HEK293 (cell line): ENCODE data around the gene GREM2.

Source experiments
- CTCF ChIA-PET: fragments of 350-600 bp; formaldehyde crosslinking; extraction: SDS; loops from one replicate; lab custom pipeline; 2021; ENCODE audit warnings: antibody characterized with exemption; lab: Yijun Ruan, JAX
- POLR2A ChIA-PET: fragments of 300-600 bp; formaldehyde crosslinking; extraction: SDS; loops from one replicate; lab custom pipeline; 2020; ENCODE audit warnings: antibody characterized with exemption, inconsistent platforms; lab: Yijun Ruan, JAX
- H3K27ac ChIP-seq: fragments of 200-500 bp; sonication (Bioruptor generic); 2 replicates; pipeline ENCODE4 v1.5.1; 2014; ENCODE audit warnings: low read depth, low read length, control low read depth, inconsistent platforms; ENCODE audit errors: extremely low read depth
- H3K36me3 ChIP-seq, 2 experiments: fragments of 200-500 bp in 1 of 2; sonication (Bioruptor generic) in 1 of 2; 1 replicate in 1 of 2; 2 replicates in 1 of 2; pipeline ENCODE4 v1.5.1; 2014 to 2017; ENCODE audit warnings: inconsistent platforms in 2 of 2, low read length in 2 of 2; ENCODE audit not compliant: control insufficient read depth in 2 of 2, insufficient read depth in 1 of 2
- H3K4me1 ChIP-seq: fragments of 200-500 bp; sonication (Bioruptor generic); 2 replicates; pipeline ENCODE4 v1.5.1; 2014; ENCODE audit warnings: mild to moderate bottlenecking, low read length, inconsistent platforms; ENCODE audit not compliant: control insufficient read depth, insufficient read depth
- H3K4me3 ChIP-seq: 2 replicates; pipeline ENCODE4 v1.5.1; 2011; ENCODE audit warnings: low read depth, mild to moderate bottlenecking, control low read depth, low read length, moderate library complexity
- H3K9me3 ChIP-seq: fragments of 200-500 bp; sonication (Bioruptor generic); 2 replicates; pipeline ENCODE4 v1.5.1; 2014; ENCODE audit warnings: low read depth, low read length, inconsistent platforms; ENCODE audit not compliant: control insufficient read depth, insufficient read depth
- BCL11B ChIP-seq: fragments of 450-650 bp; formaldehyde crosslinking; IDR thresholded peaks from 2 replicates; pipeline ENCODE4 v1.5.1; 2016; ENCODE audit warnings: low read depth, missing biosample characterization, missing genetic modification characterization
- FEZF1 ChIP-seq: fragments of 450-650 bp; formaldehyde crosslinking; IDR thresholded peaks from 2 replicates; pipeline ENCODE4 v1.5.1; 2016; ENCODE audit warnings: missing biosample characterization, missing genetic modification characterization
- HOXC10 ChIP-seq: sonication (generic); formaldehyde crosslinking; IDR thresholded peaks from 2 replicates; pipeline ENCODE4 v1.8.1; 2023; ENCODE audit warnings: mild to moderate bottlenecking, missing genetic modification reagents
- SALL2 ChIP-seq: fragments of 450-650 bp; formaldehyde crosslinking; IDR thresholded peaks from 2 replicates; pipeline ENCODE4 v1.5.0; 2017; ENCODE audit warnings: missing biosample characterization, mild to moderate bottlenecking, missing genetic modification characterization, borderline replicate concordance
- SCRT1 ChIP-seq: fragments of 450-650 bp; formaldehyde crosslinking; IDR thresholded peaks from 2 replicates; pipeline ENCODE4 v1.5.1; 2016; ENCODE audit warnings: missing biosample characterization, missing genetic modification characterization, borderline replicate concordance
- TSHZ1 ChIP-seq: fragments of 450-650 bp; formaldehyde crosslinking; IDR thresholded peaks from 2 replicates; pipeline ENCODE4 v1.5.1; 2016; ENCODE audit warnings: missing biosample characterization, missing genetic modification characterization, borderline replicate concordance
- WT1 ChIP-seq: fragments of 450-650 bp; formaldehyde crosslinking; IDR thresholded peaks from 2 replicates; pipeline ENCODE4 v1.5.1; 2016; ENCODE audit warnings: missing biosample characterization, missing genetic modification characterization
- ZFHX2 ChIP-seq: fragments of 450-650 bp; formaldehyde crosslinking; conservative IDR thresholded peaks from 2 replicates; pipeline ENCODE4 v1.5.1; 2016; ENCODE audit warnings: missing biosample characterization, missing genetic modification characterization
- ZNF280C ChIP-seq: fragments of 450-650 bp; formaldehyde crosslinking; IDR thresholded peaks from 2 replicates; pipeline ENCODE4 v1.5.1; 2016; ENCODE audit warnings: missing biosample characterization, missing genetic modification characterization
- ZNF350 ChIP-seq: fragments of 450-650 bp; formaldehyde crosslinking; IDR thresholded peaks from 2 replicates; pipeline ENCODE4 v1.5.0; 2017; ENCODE audit warnings: missing biosample characterization, mild to moderate bottlenecking, missing genetic modification characterization
- ZNF37A ChIP-seq: fragments of 450-650 bp; IDR thresholded peaks from 2 replicates; pipeline ENCODE4 v1.5.1; 2018; ENCODE audit warnings: missing biosample characterization, missing genetic modification characterization
- ZNF423 ChIP-seq: fragments of 450-650 bp; formaldehyde crosslinking; IDR thresholded peaks from 2 replicates; pipeline ENCODE4 v1.5.1; 2016; ENCODE audit warnings: missing biosample characterization, missing genetic modification characterization
- ZNF549 ChIP-seq: fragments of 450-650 bp; IDR thresholded peaks from 2 replicates; pipeline ENCODE4 v1.5.1; 2018; ENCODE audit warnings: missing biosample characterization, missing genetic modification characterization, mild to moderate bottlenecking, inconsistent platforms, moderate library complexity
- ZNF580 ChIP-seq: fragments of 450-650 bp; formaldehyde crosslinking; IDR thresholded peaks from 2 replicates; pipeline ENCODE4 v1.5.1; 2016; ENCODE audit warnings: missing biosample characterization, missing genetic modification characterization
- ZNF623 ChIP-seq: fragments of 450-650 bp; formaldehyde crosslinking; IDR thresholded peaks from 2 replicates; pipeline ENCODE4 v1.5.1; 2016; ENCODE audit warnings: missing biosample characterization, missing genetic modification characterization
- ZNF645 ChIP-seq: fragments of 450-650 bp; formaldehyde crosslinking; IDR thresholded peaks from 2 replicates; pipeline ENCODE4; 2016; ENCODE audit warnings: missing biosample characterization, missing genetic modification characterization
- ZNF837 ChIP-seq: fragments of 450-650 bp; formaldehyde crosslinking; IDR thresholded peaks from 2 replicates; pipeline ENCODE4 v1.5.1; 2016; ENCODE audit warnings: missing biosample characterization, missing genetic modification characterization
- TF ChIP-seq, protein P1 (sequence below): fragments of 450-650 bp; formaldehyde crosslinking; IDR thresholded peaks from 2 replicates; pipeline ENCODE4 v1.5.1; 2016; ENCODE audit warnings: missing biosample characterization, missing genetic modification characterization, low read depth
- TF ChIP-seq, protein P2 (sequence below): fragments of 450-650 bp; formaldehyde crosslinking; IDR thresholded peaks from 2 replicates; pipeline ENCODE4 v1.5.1; 2017; ENCODE audit warnings: missing biosample characterization, missing genetic modification characterization

GREM2 gene

DNA sequence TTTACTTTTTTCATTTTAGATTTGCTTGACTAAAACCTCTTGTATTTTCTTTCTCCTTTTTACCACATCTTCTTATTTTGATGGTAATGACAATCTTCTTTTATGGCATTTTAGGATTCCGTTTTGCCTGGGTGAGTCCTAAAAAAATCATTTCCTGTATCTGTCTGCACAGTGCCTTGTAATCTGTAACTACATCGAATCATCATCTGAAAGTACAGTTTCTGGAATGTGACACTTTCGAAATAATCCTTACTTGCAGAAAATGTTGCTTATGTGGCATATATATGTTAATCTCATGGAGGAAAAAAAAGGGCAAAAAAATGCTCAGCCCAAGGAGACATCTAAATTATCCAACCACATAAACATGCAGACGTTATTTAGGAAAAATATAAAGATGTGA, 29.0 kb downstream of the GREM2 start:
- TF ChIP-seq ZNF350 (tag by site-specific recombination), result no peak
- no peak for TF ChIP-seq ZNF37A
- TF ChIP-seq ZNF280C, result no peak
- TF ChIP-seq SCRT1 (tag by site-specific recombination), result no peak
- ChIA-PET POLR2A (no interaction called here), CTCF (interaction anchor here (0.6 kb wide), 2 partner anchors 50 to 241 kb away, joined by 3 to 4 read pairs; no protein-coding TSS in a partner anchor)
- Histone ChIP-seq H3K4me1 (no peaks in the 10 kb centered on the region), H3K9me3 (no peaks in the 10 kb centered on the region), H3K27ac (no peak overlapping the region), H3K36me3 (no peaks in the 10 kb centered on the region), H3K4me3 (no peak overlapping the region)

GRCh38 chr1:240579511-240579910, 32.4 kb downstream of the GREM2 start:
- Histone ChIP-seq H3K4me3 (no peak overlapping the region), H3K27ac (no peak overlapping the region), H3K4me1 (no peaks in the 10 kb centered on the region; the same call in 1 of the 2 replicates), H3K9me3 (no peaks in the 10 kb centered on the region), H3K36me3 (no peaks in the 10 kb centered on the region)
- CTCF ChIA-PET, result no interaction called here
- POLR2A ChIA-PET, result no interaction called here
- TF ChIP-seq ZNF837 (tag by site-specific recombination) (no peak), ZNF645 (tag by site-specific recombination) (no peak), ZNF423 (tag by site-specific recombination) (no peak), SALL2 (tag by site-specific recombination) (no peak), ZNF623 (tag by site-specific recombination) (no peak), WT1 (tag by site-specific recombination) (no peak)
- TF ChIP-seq, protein P1, sequence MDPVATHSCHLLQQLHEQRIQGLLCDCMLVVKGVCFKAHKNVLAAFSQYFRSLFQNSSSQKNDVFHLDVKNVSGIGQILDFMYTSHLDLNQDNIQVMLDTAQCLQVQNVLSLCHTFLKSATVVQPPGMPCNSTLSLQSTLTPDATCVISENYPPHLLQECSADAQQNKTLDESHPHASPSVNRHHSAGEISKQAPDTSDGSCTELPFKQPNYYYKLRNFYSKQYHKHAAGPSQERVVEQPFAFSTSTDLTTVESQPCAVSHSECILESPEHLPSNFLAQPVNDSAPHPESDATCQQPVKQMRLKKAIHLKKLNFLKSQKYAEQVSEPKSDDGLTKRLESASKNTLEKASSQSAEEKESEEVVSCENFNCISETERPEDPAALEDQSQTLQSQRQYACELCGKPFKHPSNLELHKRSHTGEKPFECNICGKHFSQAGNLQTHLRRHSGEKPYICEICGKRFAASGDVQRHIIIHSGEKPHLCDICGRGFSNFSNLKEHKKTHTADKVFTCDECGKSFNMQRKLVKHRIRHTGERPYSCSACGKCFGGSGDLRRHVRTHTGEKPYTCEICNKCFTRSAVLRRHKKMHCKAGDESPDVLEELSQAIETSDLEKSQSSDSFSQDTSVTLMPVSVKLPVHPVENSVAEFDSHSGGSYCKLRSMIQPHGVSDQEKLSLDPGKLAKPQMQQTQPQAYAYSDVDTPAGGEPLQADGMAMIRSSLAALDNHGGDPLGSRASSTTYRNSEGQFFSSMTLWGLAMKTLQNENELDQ (tag by site-specific recombination), result no peak
- TF ChIP-seq, protein P2, sequence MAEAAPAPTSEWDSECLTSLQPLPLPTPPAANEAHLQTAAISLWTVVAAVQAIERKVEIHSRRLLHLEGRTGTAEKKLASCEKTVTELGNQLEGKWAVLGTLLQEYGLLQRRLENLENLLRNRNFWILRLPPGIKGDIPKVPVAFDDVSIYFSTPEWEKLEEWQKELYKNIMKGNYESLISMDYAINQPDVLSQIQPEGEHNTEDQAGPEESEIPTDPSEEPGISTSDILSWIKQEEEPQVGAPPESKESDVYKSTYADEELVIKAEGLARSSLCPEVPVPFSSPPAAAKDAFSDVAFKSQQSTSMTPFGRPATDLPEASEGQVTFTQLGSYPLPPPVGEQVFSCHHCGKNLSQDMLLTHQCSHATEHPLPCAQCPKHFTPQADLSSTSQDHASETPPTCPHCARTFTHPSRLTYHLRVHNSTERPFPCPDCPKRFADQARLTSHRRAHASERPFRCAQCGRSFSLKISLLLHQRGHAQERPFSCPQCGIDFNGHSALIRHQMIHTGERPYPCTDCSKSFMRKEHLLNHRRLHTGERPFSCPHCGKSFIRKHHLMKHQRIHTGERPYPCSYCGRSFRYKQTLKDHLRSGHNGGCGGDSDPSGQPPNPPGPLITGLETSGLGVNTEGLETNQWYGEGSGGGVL (tag by site-specific recombination), result no peak

- H3K9me3 ChIP-seq, result no peaks in the 10 kb centered on the region
- POLR2A ChIA-PET, result interaction anchor here (0.5 kb wide), 1 partner anchor 164 kb away, joined by 6 read pairs; no protein-coding TSS in a partner anchor
- H3K4me3 ChIP-seq, result no peak overlapping the region
- CTCF ChIA-PET, result no interaction called here
- H3K36me3 ChIP-seq, result no peaks in the 10 kb centered on the region
- H3K27ac ChIP-seq, result no peak overlapping the region
- H3K4me1 ChIP-seq, result no peaks in the 10 kb centered on the region; the same call in 1 of the 2 replicates
- TF ChIP-seq ZNF580 (tag by site-specific recombination) (no peak), BCL11B (tag by site-specific recombination) (no peak), ZNF549 (tag by site-specific recombination) (no peak), ZFHX2 (tag by site-specific recombination) (no peak), FEZF1 (tag by site-specific recombination) (no peak), TSHZ1 (no peak), HOXC10 (no peak)
These were observed 34.9 kb downstream of the GREM2 start for GRCh38 chr1:240577095-240577494.
